Central memory CD4-positive, alpha-beta T cell (primary cell): ENCODE results near the gene AKAP13.
A peak's percentile ranks its signal among the peaks of the same experiment; 100 is the strongest.
"Not testable (repeated sequence)": the region's sequence is repeated elsewhere in the genome, so short reads cannot be mapped to it uniquely, and the experiment has no call there.

Experiments used
- DNase-seq: peaks from one replicate; pipeline ENCODE4 v3.0.0; 2022

The AKAP13 gene

DNA sequence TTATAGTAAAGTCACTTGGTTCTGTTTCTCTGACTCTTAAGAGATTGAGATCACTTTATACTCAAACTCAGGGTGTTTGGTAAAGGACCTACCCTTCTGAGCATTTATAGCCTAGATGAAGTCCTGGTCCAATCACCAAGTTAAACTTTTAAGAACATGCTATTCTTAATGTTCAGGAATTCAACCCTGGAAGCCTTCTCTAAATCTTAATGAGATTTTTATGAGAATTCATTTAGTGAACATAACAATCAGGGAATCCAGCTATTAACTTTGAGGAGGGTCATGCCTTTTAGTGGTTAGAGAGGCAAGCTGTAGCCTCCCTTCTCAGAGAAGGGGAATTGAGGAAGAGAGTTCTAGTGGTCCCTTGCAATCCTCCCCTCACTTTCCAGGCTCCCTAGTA is 104.5 kb downstream of the AKAP13 start:
- DNase-seq: not testable (repeated sequence)

DNA sequence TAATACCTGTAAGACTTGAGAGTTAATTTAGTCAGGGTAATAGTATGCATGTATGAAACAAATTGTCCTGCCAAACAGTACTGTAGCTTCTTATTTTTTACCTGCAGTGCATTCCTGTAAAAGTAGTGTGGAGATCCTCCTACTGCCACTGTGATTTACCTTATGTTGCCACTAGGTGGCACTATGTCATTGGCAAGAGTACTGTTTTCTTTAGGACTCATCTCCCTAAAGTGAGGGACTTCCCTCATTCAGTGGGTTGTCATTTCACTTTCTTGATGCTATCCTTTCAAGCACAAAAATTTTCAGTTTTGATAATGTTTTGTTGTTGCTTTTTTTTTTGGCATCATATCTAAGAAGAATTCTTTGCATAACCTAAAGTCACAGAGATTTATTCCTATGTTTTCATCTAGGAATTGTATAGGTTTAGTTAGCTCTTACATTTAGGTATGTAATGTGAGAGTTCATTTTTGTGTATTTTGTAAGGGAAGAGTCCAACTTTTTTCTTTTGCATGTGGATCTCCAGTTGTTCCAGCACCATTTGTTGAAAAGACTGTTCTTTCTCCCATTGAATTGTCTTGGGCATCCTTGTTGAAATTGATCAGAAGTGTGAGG is 105.7 kb downstream of the AKAP13 start:
- peak; percentile 65 for DNase-seq

GRCh38 chr15:85487796-85488195 is 107.4 kb downstream of the AKAP13 start:
- not testable (repeated sequence) for DNase-seq

GRCh38 chr15:85488997-85489396 is 108.6 kb downstream of the AKAP13 start:
- no peak for DNase-seq

- DNase-seq: no peak
Observed at GRCh38 chr15:85489773-85490493, 109.5 kb downstream of the AKAP13 start.

DNA sequence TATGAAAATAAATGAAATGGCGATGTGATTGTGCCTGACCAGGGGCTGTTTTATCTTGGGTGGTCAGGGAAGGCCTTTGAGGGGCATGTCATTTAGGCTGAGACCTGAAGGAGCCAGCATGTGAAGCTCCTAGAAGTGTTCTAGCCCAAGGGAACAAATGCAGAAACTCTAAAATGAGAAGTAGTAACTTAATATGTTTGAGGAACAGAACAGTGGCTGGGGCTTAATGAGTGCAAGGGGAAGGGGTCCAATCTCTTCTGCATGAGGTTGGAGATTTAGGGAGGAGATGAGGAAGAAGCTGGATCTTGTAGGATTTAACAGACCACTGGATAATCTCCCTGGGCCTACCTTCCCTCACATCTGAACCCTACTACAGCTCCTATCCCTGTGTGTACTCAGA is 110.5 kb downstream of the AKAP13 start:
- no peak for DNase-seq

- DNase-seq: no peak
Observed at GRCh38 chr15:85491691-85492090, 111.3 kb downstream of the AKAP13 start.

DNA sequence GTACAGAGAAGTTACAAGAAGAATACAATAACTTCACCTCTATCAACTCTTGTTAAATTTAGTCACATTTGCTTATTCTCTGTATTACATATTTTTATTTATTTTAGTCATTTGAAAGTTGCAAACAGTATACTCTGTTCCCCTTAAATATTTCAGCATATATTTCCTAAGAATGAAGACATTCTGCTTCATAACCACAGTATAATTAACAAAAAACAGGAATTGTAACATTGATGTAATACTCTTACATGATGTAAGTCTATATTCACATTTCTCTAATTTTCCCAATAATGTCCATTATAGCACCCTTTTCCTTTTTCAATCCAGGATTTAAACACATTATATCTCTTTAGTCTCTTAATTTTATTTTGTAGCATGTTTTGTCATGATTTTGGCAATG is 112.0 kb downstream of the AKAP13 start:
- no peak for DNase-seq

GRCh38 chr15:85493260-85493659 is 112.9 kb downstream of the AKAP13 start:
- DNase-seq: no peak

GRCh38 chr15:85494048-85494777 is 113.8 kb downstream of the AKAP13 start:
- peak; percentile 41 for DNase-seq

GRCh38 chr15:85495096-85495495 is 114.7 kb downstream of the AKAP13 start:
- DNase-seq: no peak

- no peak for DNase-seq
Observed at GRCh38 chr15:85495544-85495943, 115.1 kb downstream of the AKAP13 start.

- no peak for DNase-seq
Observed at GRCh38 chr15:85496151-85496550, 115.7 kb downstream of the AKAP13 start.

GRCh38 chr15:85496551-85497171 is 116.3 kb downstream of the AKAP13 start:
- DNase-seq: no peak

DNA sequence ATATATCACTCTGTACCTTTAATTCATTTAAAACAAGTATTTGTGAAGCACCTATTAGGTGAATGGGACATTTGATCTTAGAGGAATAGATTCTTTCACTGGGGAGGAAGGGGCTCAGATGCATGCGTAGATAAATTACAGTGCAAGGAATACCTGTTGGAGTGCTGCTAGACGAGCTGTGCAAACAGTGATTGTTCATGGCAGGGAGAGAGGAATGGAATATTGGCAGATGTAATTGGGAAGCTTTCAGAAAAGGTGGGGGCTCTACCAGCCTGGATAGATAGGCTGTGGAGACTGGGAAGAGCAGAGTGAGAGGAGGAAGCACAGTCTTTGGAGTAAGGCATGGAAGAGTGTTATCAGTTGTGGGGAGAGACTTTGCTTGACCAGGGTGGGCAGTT is 116.8 kb downstream of the AKAP13 start:
- no peak for DNase-seq

GRCh38 chr15:85498471-85498870 is 118.1 kb downstream of the AKAP13 start:
- DNase-seq: no peak

- no peak for DNase-seq
Observed at GRCh38 chr15:85499371-85499887, 119.0 kb downstream of the AKAP13 start.

- no peak for DNase-seq
Observed at GRCh38 chr15:85500060-85500708, 119.8 kb downstream of the AKAP13 start.

DNA sequence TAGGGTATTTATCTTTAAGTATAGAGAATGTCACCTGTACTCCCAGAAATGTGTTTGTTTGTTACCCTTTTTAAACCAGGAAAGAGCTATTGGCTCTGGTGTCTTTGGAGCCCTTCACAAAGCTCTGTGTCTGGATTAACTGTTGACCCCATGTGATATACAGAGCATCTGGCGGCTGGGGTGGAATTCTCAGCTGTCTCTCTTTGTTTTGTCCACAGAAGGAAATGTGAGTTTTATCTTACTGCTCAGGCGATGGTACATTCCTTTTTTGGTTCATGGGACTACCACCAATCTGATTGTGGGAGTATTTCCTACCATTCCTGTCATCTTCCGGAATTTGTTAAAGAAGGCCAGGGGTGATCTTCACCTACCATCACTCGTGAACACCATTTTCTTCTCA is 120.3 kb downstream of the AKAP13 start:
- DNase-seq: no peak

DNA sequence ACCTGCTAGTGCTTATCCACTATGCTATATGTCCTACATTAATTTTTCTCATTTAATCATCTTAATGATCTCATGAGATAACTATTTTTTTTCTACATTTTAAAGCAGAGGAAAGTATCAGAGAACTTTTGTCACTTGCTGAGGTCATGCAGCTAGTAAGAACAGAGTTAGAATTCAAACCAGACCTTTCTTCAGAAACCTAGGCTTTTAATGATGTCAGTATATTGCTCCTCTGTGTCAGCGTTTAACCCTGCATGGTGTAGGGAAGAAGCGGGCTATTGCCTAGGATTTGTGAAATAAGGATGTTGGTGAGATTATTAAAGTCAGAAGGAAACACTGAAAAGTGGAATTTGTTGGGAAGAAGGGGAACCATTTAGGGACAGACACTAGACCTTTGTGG is 121.2 kb downstream of the AKAP13 start:
- DNase-seq: no peak

GRCh38 chr15:85503151-85503799 is 122.9 kb downstream of the AKAP13 start:
- DNase-seq: no peak
